Uterus (tissue), 4 donors: Measurements from ENCODE around the gene ADGRL3. TPM values are rescaled to one million over a fixed set of nuclear protein-coding genes. Genes with fewer than 3 reads are reported as not detected.

ENCODE experiments used
- DNase-seq, 2 donors: peaks; one replicate each; pipeline ENCODE4 v3.0.0-alpha.2; 2019 to 2020
- H3K27ac ChIP-seq, 2 donors: fragments of 200-600 bp; sonication (generic); 1 replicate in 1 of 2; 2 replicates in 1 of 2; pipeline ENCODE4 v1.5.1; 2016 to 2018
- H3K27me3 ChIP-seq, 2 donors: fragments of 200-600 bp; sonication (generic); one replicate each; pipeline ENCODE4 v1.5.1; 2018 to 2019; ENCODE audit warnings: control low read depth in 1 of 2
- H3K36me3 ChIP-seq, 2 donors: fragments of 200-600 bp; sonication (generic); one replicate each; pipeline ENCODE4 v1.5.1; 2019; ENCODE audit warnings: control low read depth in 1 of 2
- H3K4me1 ChIP-seq, 2 donors: fragments of 200-600 bp; sonication (generic); one replicate each; pipeline ENCODE4 v1.5.1; 2018 to 2019; ENCODE audit warnings: control low read depth in 1 of 2
- H3K4me3 ChIP-seq, 2 donors: fragments of 200-600 bp; sonication (generic); 1 replicate in 1 of 2; 2 replicates in 1 of 2; pipeline ENCODE4 v1.5.1; 2018 to 2019; ENCODE audit warnings: mild to moderate bottlenecking in 1 of 2
- H3K9me3 ChIP-seq, 2 donors: fragments of 200-600 bp; sonication (generic); one replicate each; pipeline ENCODE4 v1.5.1; 2019; ENCODE audit warnings: control low read depth in 1 of 2
- CTCF ChIP-seq, 4 experiments: fragments of 200-600 bp in 2 of 4; fragments of 450-650 bp in 2 of 4; sonication (generic) in 2 of 4; IDR thresholded peaks; one replicate each; pipeline ENCODE4 v1.5.1; 2016 to 2019; ENCODE audit warnings: antibody characterized with exemption in 4 of 4, mild to moderate bottlenecking in 2 of 4, moderate library complexity in 1 of 4
- POLR2A ChIP-seq, 2 donors: fragments of 450-650 bp; IDR thresholded peaks; one replicate each; pipeline ENCODE4 v1.6.1; 2016; ENCODE audit warnings: antibody characterized with exemption in 2 of 2, mild to moderate bottlenecking in 1 of 2, moderate library complexity in 1 of 2
- intact Hi-C: fragments of 100-400 bp; cut with DNase I; formaldehyde crosslinking; loops from one replicate; pipeline ENCODE4 v1.15.1; 2023; ENCODE audit warnings: low total_unique reads
- small RNA-seq: library from RNA; depleted of rRNA; stranded (forward); fragments of <200 nt; gene quantifications from one replicate; pipeline ENCODE3, GENCODE V24; 2016
- total RNA-seq, 4 donors: library from RNA; depleted of rRNA in 3 of 4; stranded (reverse); fragments of >200 nt in 3 of 4; gene quantifications; one replicate each; pipeline versions ENCODE4 v1.1.0 to v1.2.4, GENCODE V29; 2014 to 2023
- donor health status: DM: yes; HTN: yes; CAD: no.

ADGRL3 gene
- total RNA-seq, 4 donors from 2014 or later: 31.5 to 411 (median 74.3) TPM

GRCh38 chr4:62126064-62126732 lies 926.1 kb downstream of the ADGRL3 start:
- Histone ChIP-seq H3K27me3 (no peaks in the 10 kb centered on the region), H3K4me3 (no peak overlapping the region), H3K27ac (no peak overlapping the region), H3K9me3 (no peaks in the 10 kb centered on the region), H3K4me1 (no peaks in the 10 kb centered on the region), H3K36me3 (no peaks in the 10 kb centered on the region)
- TF ChIP-seq CTCF (IDR thresholded peaks at IDR 0.05) (no peak), POLR2A (IDR thresholded peaks at IDR 0.05) (no peak)
- intact Hi-C loops: no loop called here
- DNase-seq: no peak

Small RNAs within 50 kb of the gene (small RNA-seq; reads per million reads assigned to genes)
- not detected for gene RF00019
